ENCODE measurements around the gene TFRC.
"Not testable (repeated sequence)": the region's sequence is repeated elsewhere in the genome, so short reads cannot be mapped to it uniquely, and the experiment has no call there.

The TFRC gene

DNA sequence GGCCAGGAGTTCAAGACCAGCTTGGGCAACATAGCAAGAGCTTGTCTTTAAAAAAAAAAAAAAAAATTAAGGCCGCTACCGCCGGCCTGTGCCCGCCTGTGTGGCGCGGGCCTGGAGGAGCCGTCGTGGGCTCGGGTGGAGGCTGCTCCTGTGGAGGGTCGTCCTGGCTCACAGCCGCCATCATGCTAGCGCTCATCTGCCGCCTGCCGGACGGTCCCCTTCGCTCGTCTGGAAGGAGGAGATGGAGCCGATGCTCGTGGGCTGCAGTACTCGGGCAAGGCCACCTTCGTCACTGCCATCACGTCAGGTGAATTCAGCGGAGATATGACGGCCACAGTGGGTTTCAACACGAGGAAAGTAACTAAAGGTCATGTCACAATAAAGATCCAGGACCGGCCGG, 37.4 kb downstream of the TFRC start:
- no peak for DNase-seq (ENCODE audit: insufficient read length, low spot score)
- TF ChIP-seq, protein P1, sequence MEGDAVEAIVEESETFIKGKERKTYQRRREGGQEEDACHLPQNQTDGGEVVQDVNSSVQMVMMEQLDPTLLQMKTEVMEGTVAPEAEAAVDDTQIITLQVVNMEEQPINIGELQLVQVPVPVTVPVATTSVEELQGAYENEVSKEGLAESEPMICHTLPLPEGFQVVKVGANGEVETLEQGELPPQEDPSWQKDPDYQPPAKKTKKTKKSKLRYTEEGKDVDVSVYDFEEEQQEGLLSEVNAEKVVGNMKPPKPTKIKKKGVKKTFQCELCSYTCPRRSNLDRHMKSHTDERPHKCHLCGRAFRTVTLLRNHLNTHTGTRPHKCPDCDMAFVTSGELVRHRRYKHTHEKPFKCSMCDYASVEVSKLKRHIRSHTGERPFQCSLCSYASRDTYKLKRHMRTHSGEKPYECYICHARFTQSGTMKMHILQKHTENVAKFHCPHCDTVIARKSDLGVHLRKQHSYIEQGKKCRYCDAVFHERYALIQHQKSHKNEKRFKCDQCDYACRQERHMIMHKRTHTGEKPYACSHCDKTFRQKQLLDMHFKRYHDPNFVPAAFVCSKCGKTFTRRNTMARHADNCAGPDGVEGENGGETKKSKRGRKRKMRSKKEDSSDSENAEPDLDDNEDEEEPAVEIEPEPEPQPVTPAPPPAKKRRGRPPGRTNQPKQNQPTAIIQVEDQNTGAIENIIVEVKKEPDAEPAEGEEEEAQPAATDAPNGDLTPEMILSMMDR (IDR thresholded peaks at IDR 0.05; ENCODE audit: insufficient read depth, missing control alignments) = no peak
- FAIRE-seq = no peak

GRCh38 chr3:196042673-196043072, 39.2 kb downstream of the TFRC start:
- TF ChIP-seq, protein P1 (IDR thresholded peaks at IDR 0.05; ENCODE audit: insufficient read depth, missing control alignments) = no peak
- DNase-seq (ENCODE audit: insufficient read length, low spot score) (no peak), FAIRE-seq (no peak)

GRCh38 chr3:196039359-196039758, 42.5 kb downstream of the TFRC start:
- TF ChIP-seq, protein P1 (IDR thresholded peaks at IDR 0.05; ENCODE audit: insufficient read depth, missing control alignments) = no peak
- no peak for DNase-seq (ENCODE audit: insufficient read length, low spot score)
- FAIRE-seq = no peak

DNA sequence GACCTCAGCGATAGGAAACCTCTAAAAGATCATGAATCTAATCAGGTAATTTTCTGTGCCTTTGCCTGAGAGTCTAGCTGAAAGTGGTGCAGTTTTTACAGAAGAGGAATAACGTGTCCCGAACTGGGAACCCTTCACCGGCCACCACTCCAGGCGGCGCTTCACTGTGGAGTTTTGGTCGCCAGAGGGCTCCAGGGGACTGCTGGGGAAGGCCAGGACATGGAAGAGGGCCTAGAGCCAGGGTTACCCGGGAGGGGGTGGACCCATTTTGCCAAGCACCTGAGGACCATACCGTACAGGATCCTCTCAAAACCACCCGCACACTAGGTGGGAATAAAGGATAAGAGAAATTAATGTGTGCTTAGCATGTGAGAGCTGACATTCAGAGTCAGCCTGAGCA, 55.8 kb downstream of the TFRC start:
- DNase-seq (ENCODE audit: insufficient read length, low spot score); FAIRE-seq: not testable (repeated sequence)
- TF ChIP-seq, protein P1 (IDR thresholded peaks at IDR 0.05; ENCODE audit: insufficient read depth, missing control alignments) = peak; percentile 52

- FAIRE-seq = no peak
Measured at GRCh38 chr3:196024968-196025367, 56.9 kb downstream of the TFRC start.

GRCh38 chr3:196023947-196024346, 57.9 kb downstream of the TFRC start:
- TF ChIP-seq, protein P1 (IDR thresholded peaks at IDR 0.05; ENCODE audit: insufficient read depth, missing control alignments) = no peak
- FAIRE-seq = no peak

More at GRCh38 chr3:196024968-196025367, 56.9 kb downstream of the TFRC start:
- DNase-seq (ENCODE audit: insufficient read length, low spot score) = no peak
- TF ChIP-seq, protein P1 (IDR thresholded peaks at IDR 0.05; ENCODE audit: insufficient read depth, missing control alignments) = no peak

DNA sequence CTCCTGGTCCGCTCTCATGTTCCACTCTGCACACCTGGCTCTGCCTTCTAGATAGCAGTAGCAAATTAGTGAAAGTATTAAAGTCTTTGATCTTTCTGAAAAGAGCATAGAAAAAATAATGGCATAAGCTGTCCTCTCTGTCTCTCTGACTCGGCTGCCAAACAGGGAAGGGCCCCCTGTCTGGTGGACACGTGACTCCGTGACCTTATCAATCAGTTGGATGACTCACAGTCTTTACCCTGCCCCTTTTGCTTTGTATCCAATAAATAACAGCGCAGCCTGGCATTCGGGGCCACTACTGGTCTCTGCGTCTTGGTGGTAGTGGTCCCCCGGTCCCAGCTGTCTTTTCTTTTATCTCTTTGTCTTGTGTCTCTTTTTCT, 59.4 kb downstream of the TFRC start:
- not testable (repeated sequence) for DNase-seq (ENCODE audit: insufficient read length, low spot score); FAIRE-seq

More at GRCh38 chr3:196023947-196024346, 57.9 kb downstream of the TFRC start:
- DNase-seq (ENCODE audit: insufficient read length, low spot score) = no peak

DNA sequence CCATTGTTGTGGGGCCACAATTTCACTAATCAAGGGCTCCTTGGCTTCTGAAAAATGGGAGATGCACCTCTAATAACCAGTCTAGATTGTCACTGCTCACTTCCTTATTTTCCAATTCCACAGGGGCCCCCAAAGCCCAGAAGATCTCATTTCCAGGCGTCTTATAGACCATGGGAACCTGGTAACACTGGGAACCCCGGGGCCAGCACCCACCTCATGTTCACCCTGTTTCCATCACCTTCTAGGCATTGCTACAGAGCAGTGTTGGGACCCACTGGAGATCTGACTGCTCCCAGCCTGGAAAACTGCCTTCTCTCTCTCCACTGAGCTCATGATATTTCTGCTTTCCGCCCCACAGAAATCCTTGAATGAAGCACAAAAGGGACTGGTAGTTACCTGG, 61.5 kb downstream of the TFRC start:
- no peak for FAIRE-seq
- TF ChIP-seq, protein P1 (IDR thresholded peaks at IDR 0.05; ENCODE audit: insufficient read depth, missing control alignments) = no peak
- DNase-seq (ENCODE audit: insufficient read length, low spot score) = no peak

GRCh38 chr3:196019576-196019975, 62.3 kb downstream of the TFRC start:
- not testable (repeated sequence) for FAIRE-seq; DNase-seq (ENCODE audit: insufficient read length, low spot score)

DNA sequence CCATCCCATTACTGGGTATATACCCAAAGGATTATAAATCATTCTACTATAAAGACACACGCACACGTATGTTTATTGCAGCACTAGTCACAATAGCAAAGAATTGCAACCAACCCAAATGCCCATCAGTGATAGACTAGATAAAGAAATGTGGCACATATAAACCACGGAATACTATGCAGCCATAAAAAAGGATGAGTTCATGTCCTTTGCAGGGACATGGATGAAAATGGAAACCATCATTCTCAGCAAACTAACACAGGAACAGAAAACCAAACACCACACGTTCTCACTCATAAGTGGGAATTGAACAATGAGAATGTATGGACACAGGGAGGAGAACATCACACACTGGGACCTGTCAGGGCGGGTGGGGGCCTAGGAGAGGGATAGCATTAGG, 63.7 kb downstream of the TFRC start:
- DNase-seq (ENCODE audit: insufficient read length, low spot score); FAIRE-seq: not testable (repeated sequence)
